ENCODE measurements around the gene ALDH3A2. TPM values are rescaled to one million over a fixed set of nuclear protein-coding genes. Genes with fewer than 3 reads are reported as not detected.
"Not testable (repeated sequence)": the region's sequence is repeated elsewhere in the genome, so short reads cannot be mapped to it uniquely, and the experiment has no call there.

Gene ALDH3A2
- total and polyA plus RNA-seq, 2 experiments from 2014 or later: 63.6 to 137 TPM

DNA sequence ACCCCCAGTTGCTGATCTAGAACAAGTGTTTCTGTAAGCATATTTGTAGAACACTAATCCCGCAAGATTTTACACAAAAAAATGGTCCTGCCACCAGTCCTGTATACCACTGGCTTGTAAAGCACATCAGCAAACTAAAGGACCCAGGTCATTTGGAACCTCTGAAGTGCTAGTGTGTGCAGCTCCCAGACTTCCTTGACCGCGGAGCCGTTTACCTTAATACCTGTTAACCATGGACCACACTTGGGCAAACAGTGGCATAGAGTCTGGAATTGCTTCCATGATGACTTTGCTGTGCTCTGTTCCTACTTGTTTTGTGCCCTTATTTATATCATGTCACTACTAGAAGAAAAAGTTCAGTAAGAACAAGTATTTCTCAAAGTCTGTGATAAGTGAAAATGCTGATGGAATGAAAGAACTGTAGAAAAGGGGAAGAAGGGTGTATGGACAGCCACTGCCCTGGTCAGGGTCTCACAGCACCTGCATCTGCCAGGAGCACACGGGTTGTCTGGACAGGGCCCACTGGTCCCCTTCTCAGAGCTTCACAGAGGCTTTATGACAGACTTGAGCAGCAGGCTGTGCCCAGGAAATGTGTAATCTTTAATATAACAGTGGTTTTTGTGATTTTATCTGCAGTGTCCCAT lies 29.3 kb downstream of the ALDH3A2 start:
- TF ChIP-seq, protein P1, sequence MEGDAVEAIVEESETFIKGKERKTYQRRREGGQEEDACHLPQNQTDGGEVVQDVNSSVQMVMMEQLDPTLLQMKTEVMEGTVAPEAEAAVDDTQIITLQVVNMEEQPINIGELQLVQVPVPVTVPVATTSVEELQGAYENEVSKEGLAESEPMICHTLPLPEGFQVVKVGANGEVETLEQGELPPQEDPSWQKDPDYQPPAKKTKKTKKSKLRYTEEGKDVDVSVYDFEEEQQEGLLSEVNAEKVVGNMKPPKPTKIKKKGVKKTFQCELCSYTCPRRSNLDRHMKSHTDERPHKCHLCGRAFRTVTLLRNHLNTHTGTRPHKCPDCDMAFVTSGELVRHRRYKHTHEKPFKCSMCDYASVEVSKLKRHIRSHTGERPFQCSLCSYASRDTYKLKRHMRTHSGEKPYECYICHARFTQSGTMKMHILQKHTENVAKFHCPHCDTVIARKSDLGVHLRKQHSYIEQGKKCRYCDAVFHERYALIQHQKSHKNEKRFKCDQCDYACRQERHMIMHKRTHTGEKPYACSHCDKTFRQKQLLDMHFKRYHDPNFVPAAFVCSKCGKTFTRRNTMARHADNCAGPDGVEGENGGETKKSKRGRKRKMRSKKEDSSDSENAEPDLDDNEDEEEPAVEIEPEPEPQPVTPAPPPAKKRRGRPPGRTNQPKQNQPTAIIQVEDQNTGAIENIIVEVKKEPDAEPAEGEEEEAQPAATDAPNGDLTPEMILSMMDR (IDR thresholded peaks at IDR 0.05; ENCODE audit: poor library complexity): no peak
- TF ChIP-seq EZH2phosphoT487 (IDR thresholded peaks at IDR 0.05; ENCODE audit: low read depth, severe bottlenecking, unreplicated experiment) (no peak), EZH2 (IDR thresholded peaks at IDR 0.05; ENCODE audit: borderline replicate concordance) (no peak)
- no peak overlapping the region for H3K4me3 ChIP-seq
- no peak overlapping the region for H3K27ac ChIP-seq
- H3K27me3 ChIP-seq: no peaks in the 10 kb centered on the region
- H2AFZ ChIP-seq: no peak overlapping the region
- no peaks in the 10 kb centered on the region for H3K9me3 ChIP-seq (ENCODE audit: low read depth)
- WGBS (ENCODE audit: low lambda C conversion rate, missing lambda C conversion rate): over 99% methylated on average over 5 of the region's 5 CpGs
- no peak for DNase-seq (ENCODE audit: low spot score)
- no peaks in the 10 kb centered on the region for H3K36me3 ChIP-seq (replicated peaks; ENCODE audit: insufficient read depth, low read depth)
- H3K79me2 ChIP-seq: no peaks in the 10 kb centered on the region
- H3K4me1 ChIP-seq (ENCODE audit: insufficient read depth): no peaks in the 10 kb centered on the region
- no peaks in the 10 kb centered on the region for H4K20me1 ChIP-seq (ENCODE audit: insufficient read depth, poor library complexity, severe bottlenecking)
- no peak overlapping the region for H3K4me2 ChIP-seq
- H3K9me2 ChIP-seq (replicated peaks; ENCODE audit: insufficient read depth): no peaks in the 10 kb centered on the region

GRCh38 chr17:19678581-19679453 lies 30.3 kb downstream of the ALDH3A2 start:
- DNase-seq (ENCODE audit: low spot score): no peak

GRCh38 chr17:19683117-19683516 lies 34.6 kb downstream of the ALDH3A2 start:
- no peaks in the 10 kb centered on the region for H3K27me3 ChIP-seq
- WGBS (ENCODE audit: low lambda C conversion rate, missing lambda C conversion rate): 95% methylated on average over 2 of the region's 2 CpGs
- no peak overlapping the region for H3K27ac ChIP-seq
- no peaks in the 10 kb centered on the region for H3K4me1 ChIP-seq (ENCODE audit: insufficient read depth)
- no peaks in the 10 kb centered on the region for H3K36me3 ChIP-seq (replicated peaks; ENCODE audit: insufficient read depth, low read depth)
- no peak overlapping the region for H2AFZ ChIP-seq
- H3K4me2 ChIP-seq: no peak overlapping the region
- no peaks in the 10 kb centered on the region for H3K9me3 ChIP-seq (ENCODE audit: low read depth)
- DNase-seq (ENCODE audit: low spot score): no peak
- TF ChIP-seq EZH2 (IDR thresholded peaks at IDR 0.05; ENCODE audit: borderline replicate concordance) (no peak), EZH2phosphoT487 (IDR thresholded peaks at IDR 0.05; ENCODE audit: low read depth, severe bottlenecking, unreplicated experiment) (no peak)
- TF ChIP-seq, protein P1 (IDR thresholded peaks at IDR 0.05; ENCODE audit: poor library complexity): no peak
- H3K79me2 ChIP-seq: no peaks in the 10 kb centered on the region
- no peaks in the 10 kb centered on the region for H4K20me1 ChIP-seq (ENCODE audit: insufficient read depth, poor library complexity, severe bottlenecking)
- H3K4me3 ChIP-seq: no peak overlapping the region
- H3K9me2 ChIP-seq (replicated peaks; ENCODE audit: insufficient read depth): no peaks in the 10 kb centered on the region

More at GRCh38 chr17:19678581-19679453, 30.3 kb downstream of the ALDH3A2 start:
- H3K36me3 ChIP-seq (replicated peaks; ENCODE audit: insufficient read depth, low read depth): no peaks in the 10 kb centered on the region
- TF ChIP-seq EZH2 (IDR thresholded peaks at IDR 0.05; ENCODE audit: borderline replicate concordance): no peak
- no peak for TF ChIP-seq EZH2phosphoT487 (IDR thresholded peaks at IDR 0.05; ENCODE audit: low read depth, severe bottlenecking, unreplicated experiment)
- TF ChIP-seq, protein P1 (IDR thresholded peaks at IDR 0.05; ENCODE audit: poor library complexity): no peak
- WGBS (ENCODE audit: low lambda C conversion rate, missing lambda C conversion rate): 82% methylated on average over 18 of the region's 18 CpGs
- H3K9me3 ChIP-seq (ENCODE audit: low read depth): no peaks in the 10 kb centered on the region
- no peaks in the 10 kb centered on the region for H3K27me3 ChIP-seq
- H3K4me2 ChIP-seq: no peak overlapping the region
- no peak overlapping the region for H3K27ac ChIP-seq
- no peak overlapping the region for H2AFZ ChIP-seq
- no peaks in the 10 kb centered on the region for H3K4me1 ChIP-seq (ENCODE audit: insufficient read depth)
- no peak overlapping the region for H3K4me3 ChIP-seq
- H3K9me2 ChIP-seq (replicated peaks; ENCODE audit: insufficient read depth): no peaks in the 10 kb centered on the region
- no peaks in the 10 kb centered on the region for H4K20me1 ChIP-seq (ENCODE audit: insufficient read depth, poor library complexity, severe bottlenecking)
- H3K79me2 ChIP-seq: no peaks in the 10 kb centered on the region

DNA sequence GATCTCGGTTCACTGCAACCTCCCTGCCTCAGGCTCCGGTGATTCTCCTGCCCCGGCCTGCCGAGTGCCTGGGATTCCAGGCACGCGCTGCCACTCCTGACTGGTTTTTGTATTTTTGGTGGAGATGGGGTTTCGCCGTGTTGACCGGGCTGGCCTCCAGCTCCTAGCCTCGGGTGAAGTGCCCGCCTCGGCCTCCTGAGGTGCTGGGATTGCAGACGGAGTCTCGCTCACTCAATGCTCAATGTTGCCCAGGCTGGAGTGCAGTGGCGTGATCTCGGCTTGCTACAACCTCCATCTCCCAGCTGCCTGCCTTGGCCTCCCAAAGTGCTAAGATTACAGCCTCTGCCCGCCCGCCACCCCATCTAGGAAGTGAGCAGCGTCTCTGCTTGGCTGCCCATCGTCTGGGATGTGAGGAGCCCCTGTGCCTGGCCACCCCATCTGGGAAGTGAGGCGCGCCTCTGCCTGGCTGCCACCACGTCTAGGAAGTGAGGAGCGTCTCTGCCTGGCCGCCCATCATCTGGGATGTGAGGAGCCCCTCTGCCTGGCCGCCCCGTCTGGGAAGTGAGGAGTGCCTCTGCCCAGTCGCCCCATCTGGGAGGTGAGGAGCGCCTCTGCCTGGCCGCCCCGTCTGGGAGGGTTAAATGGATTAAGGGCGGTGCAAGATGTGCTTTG lies 36.5 kb downstream of the ALDH3A2 start:
- H2AFZ ChIP-seq; DNase-seq (ENCODE audit: low spot score); H3K4me1 ChIP-seq (ENCODE audit: insufficient read depth); H3K79me2 ChIP-seq; H3K9me3 ChIP-seq (ENCODE audit: low read depth); H3K4me3 ChIP-seq; H3K4me2 ChIP-seq; H4K20me1 ChIP-seq (ENCODE audit: insufficient read depth, poor library complexity, severe bottlenecking); H3K27me3 ChIP-seq; H3K27ac ChIP-seq; H3K36me3 ChIP-seq (replicated peaks; ENCODE audit: insufficient read depth, low read depth); H3K9me2 ChIP-seq (replicated peaks; ENCODE audit: insufficient read depth): not testable (repeated sequence)
- 90% methylated on average over 29 of the region's 32 CpGs for WGBS (ENCODE audit: low lambda C conversion rate, missing lambda C conversion rate)

Data from hepatocyte (in vitro differentiated cells).